Measurements from ENCODE around the gene ZNF574.
A peak's percentile ranks its signal among the peaks of the same experiment; 100 is the strongest.

The ZNF574 gene

DNA sequence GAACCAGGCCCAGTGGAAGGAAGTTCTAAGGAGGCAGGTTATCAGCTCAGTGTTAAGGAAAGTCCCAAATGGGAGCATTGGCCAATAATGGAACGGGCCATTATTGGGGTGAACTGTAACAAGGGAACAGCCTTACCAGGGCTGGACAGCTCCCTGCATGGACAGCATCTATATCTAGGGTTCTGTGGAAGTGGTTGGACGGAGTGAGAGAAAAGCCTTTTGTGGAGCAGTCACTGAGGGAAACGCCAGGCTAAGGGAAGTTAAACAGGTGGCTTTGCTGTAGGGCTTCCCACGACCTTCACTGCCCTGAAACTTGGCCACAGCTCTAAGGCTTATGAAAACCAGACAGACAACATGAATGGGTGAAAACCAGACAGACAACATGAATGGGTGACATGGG is 39.3 kb downstream of the ZNF574 start:
- TF ChIP-seq, protein P1, sequence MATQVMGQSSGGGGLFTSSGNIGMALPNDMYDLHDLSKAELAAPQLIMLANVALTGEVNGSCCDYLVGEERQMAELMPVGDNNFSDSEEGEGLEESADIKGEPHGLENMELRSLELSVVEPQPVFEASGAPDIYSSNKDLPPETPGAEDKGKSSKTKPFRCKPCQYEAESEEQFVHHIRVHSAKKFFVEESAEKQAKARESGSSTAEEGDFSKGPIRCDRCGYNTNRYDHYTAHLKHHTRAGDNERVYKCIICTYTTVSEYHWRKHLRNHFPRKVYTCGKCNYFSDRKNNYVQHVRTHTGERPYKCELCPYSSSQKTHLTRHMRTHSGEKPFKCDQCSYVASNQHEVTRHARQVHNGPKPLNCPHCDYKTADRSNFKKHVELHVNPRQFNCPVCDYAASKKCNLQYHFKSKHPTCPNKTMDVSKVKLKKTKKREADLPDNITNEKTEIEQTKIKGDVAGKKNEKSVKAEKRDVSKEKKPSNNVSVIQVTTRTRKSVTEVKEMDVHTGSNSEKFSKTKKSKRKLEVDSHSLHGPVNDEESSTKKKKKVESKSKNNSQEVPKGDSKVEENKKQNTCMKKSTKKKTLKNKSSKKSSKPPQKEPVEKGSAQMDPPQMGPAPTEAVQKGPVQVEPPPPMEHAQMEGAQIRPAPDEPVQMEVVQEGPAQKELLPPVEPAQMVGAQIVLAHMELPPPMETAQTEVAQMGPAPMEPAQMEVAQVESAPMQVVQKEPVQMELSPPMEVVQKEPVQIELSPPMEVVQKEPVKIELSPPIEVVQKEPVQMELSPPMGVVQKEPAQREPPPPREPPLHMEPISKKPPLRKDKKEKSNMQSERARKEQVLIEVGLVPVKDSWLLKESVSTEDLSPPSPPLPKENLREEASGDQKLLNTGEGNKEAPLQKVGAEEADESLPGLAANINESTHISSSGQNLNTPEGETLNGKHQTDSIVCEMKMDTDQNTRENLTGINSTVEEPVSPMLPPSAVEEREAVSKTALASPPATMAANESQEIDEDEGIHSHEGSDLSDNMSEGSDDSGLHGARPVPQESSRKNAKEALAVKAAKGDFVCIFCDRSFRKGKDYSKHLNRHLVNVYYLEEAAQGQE (IDR thresholded peaks at IDR 0.05; ENCODE audit: low read depth), result peak; percentile 85
- no peak for TF ChIP-seq YY1 (IDR thresholded peaks at IDR 0.05; ENCODE audit: low read depth)

DNA sequence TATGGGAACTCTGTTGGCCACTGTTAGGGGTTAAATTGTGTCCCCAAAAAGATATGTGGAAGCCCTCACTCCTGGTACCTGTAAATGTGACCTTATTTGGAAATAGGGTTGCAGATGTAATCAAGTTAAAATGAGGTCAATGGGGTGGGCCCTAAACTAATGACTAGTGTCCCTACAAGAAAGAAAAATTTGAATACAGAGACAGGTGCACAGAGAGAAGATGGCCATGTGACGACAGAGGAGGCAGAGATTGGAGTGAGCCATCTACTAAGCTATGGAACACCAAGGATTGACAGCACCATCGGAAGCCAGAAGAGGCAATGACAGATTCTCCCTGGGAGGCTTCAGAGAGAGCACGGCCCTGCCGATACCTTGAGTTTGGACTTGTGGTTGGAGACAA is 39.7 kb downstream of the ZNF574 start:
- TF ChIP-seq CREB1 (IDR thresholded peaks at IDR 0.05; ENCODE audit: low read depth) (no peak), FOXM1 (IDR thresholded peaks at IDR 0.05; ENCODE audit: borderline replicate concordance, low read depth) (no peak), TCF12 (IDR thresholded peaks at IDR 0.05; ENCODE audit: low read depth) (no peak), ZBTB7A (IDR thresholded peaks at IDR 0.05; ENCODE audit: low read depth) (no peak), TEAD4 (IDR thresholded peaks at IDR 0.05) (no peak), TAF1 (IDR thresholded peaks at IDR 0.05; ENCODE audit: low read depth) (no peak), CEBPB (IDR thresholded peaks at IDR 0.05) (no peak), RAD21 (IDR thresholded peaks at IDR 0.05; ENCODE audit: low read depth) (no peak)

DNA sequence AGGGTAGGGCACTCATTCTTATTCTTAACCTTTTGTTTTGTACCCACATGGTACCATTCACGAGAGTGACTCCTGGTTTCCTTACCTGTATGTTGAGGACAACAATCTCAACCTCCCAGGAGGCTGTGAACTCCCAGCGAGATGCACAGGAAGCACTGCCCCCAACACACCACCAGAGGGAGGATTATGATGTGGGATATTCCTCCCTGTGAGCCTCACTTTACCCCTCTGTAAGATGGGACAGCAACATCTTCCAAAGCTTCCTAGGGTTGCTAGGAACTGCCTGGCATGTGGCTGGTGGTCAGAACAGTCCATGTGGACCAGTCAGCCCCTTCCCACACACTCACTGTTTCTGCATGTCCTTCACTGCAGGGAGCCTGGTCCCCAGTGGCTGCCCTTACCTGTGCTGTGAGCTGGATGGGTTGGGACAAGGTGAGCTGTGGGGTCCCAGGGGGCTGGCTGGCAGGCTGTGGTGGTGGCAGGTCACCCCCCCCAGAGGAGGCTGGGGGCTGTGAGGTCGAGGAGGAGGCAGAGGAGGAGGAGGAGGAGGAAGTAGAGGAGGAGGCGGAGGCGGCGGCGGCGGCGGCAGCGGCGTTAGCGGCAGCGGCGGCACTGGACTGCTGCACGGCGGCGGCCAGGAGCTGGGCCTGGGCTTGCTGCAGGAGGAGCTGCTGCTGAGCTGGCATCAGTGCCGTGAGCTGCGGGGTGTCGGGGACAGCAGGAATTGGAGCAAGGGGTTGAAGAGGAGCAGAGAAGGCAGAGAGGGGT is 40.5 kb downstream of the ZNF574 start:
- no peak for TF ChIP-seq EP300 (IDR thresholded peaks at IDR 0.05; ENCODE audit: borderline replicate concordance)
- no peak for TF ChIP-seq YY1 (IDR thresholded peaks at IDR 0.05; ENCODE audit: low read depth)
- no peak for TF ChIP-seq CREB1 (IDR thresholded peaks at IDR 0.05; ENCODE audit: low read depth)
- no peak for TF ChIP-seq RAD21 (IDR thresholded peaks at IDR 0.05; ENCODE audit: low read depth)
- TF ChIP-seq EGR1 (IDR thresholded peaks at IDR 0.05), result no peak
- no peak for TF ChIP-seq NFIC (IDR thresholded peaks at IDR 0.05)
- TF ChIP-seq CEBPB (IDR thresholded peaks at IDR 0.05), result no peak

DNA sequence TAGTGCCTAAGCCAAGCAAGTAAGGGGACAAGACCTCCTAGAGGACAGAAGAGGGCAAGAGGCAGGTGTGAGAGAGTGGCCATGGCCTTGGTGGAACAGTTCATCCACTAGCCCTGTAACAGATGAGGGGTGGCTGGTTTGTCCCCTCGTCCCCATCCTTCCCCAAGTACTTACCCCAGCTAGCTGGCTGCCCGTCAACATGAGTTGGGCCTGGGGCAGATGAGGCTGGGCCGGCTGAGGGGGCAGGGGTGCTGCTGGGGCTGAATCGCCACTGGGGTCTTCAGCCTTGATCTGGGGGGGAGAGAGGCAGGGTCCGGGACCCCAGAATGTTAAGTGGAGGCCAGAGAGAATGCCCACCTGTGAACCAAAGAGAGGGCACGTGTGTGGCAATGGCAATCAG is 41.1 kb downstream of the ZNF574 start:
- TF ChIP-seq TEAD4 (IDR thresholded peaks at IDR 0.05), result no peak
- TF ChIP-seq TAF1 (IDR thresholded peaks at IDR 0.05; ENCODE audit: low read depth), result no peak
- TF ChIP-seq, protein P1 (IDR thresholded peaks at IDR 0.05; ENCODE audit: low read depth), result no peak
- TF ChIP-seq, protein P2, sequence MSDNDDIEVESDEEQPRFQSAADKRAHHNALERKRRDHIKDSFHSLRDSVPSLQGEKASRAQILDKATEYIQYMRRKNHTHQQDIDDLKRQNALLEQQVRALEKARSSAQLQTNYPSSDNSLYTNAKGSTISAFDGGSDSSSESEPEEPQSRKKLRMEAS (IDR thresholded peaks at IDR 0.05), result no peak
- no peak for TF ChIP-seq CEBPB (IDR thresholded peaks at IDR 0.05)
- TF ChIP-seq RAD21 (IDR thresholded peaks at IDR 0.05; ENCODE audit: low read depth), result no peak
- no peak for TF ChIP-seq NFIC (IDR thresholded peaks at IDR 0.05)
- TF ChIP-seq EGR1 (IDR thresholded peaks at IDR 0.05), result no peak
- TF ChIP-seq CREB1 (IDR thresholded peaks at IDR 0.05; ENCODE audit: low read depth), result no peak
- TF ChIP-seq EP300 (IDR thresholded peaks at IDR 0.05; ENCODE audit: borderline replicate concordance), result no peak
- TF ChIP-seq, protein P3, sequence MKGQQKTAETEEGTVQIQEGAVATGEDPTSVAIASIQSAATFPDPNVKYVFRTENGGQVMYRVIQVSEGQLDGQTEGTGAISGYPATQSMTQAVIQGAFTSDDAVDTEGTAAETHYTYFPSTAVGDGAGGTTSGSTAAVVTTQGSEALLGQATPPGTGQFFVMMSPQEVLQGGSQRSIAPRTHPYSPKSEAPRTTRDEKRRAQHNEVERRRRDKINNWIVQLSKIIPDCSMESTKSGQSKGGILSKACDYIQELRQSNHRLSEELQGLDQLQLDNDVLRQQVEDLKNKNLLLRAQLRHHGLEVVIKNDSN (IDR thresholded peaks at IDR 0.05), result no peak
- no peak for TF ChIP-seq YY1 (IDR thresholded peaks at IDR 0.05; ENCODE audit: low read depth)

DNA sequence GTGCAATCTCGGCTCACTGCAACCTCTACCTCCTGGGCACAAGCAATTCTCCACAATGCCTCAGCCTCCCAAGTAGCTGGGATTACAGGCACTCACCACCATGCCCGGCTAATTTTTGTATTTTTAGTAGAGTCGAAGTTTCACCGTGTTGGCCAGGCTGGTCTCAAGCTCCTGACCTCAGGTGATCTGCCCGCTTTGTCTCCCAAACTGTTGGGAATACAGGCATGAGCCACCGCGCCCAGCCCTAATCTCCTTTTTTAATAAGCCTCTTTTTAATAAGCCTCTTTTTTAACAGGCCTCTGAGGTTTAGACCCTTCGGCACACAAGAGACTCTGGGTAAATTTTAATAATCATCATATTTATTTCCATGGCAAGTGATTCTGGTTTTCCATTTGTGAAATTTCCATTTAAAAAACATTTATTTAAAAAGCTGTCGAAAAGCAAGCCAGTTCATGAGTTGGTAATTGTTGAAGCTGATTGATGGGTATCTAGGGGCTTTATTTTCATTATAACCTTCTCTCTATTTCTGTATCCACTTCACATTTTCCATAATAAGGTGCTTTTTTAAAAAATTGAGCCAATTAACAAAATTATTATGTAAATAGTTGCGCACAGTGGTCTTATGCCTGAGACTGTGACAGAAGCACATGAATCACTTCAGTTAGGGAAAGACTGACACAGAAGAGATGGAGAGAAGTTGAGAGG is 44.5 kb downstream of the ZNF574 start:
- TF ChIP-seq EGR1 (IDR thresholded peaks at IDR 0.05) (no peak), EP300 (IDR thresholded peaks at IDR 0.05; ENCODE audit: borderline replicate concordance) (no peak), CEBPB (IDR thresholded peaks at IDR 0.05) (no peak), RAD21 (IDR thresholded peaks at IDR 0.05; ENCODE audit: low read depth) (no peak), FOXM1 (IDR thresholded peaks at IDR 0.05; ENCODE audit: borderline replicate concordance, low read depth) (no peak), TCF12 (IDR thresholded peaks at IDR 0.05; ENCODE audit: low read depth) (no peak), YY1 (IDR thresholded peaks at IDR 0.05; ENCODE audit: low read depth) (no peak), ZBTB7A (IDR thresholded peaks at IDR 0.05; ENCODE audit: low read depth) (no peak), TAF1 (IDR thresholded peaks at IDR 0.05; ENCODE audit: low read depth) (no peak), CREB1 (IDR thresholded peaks at IDR 0.05; ENCODE audit: low read depth) (no peak), TEAD4 (IDR thresholded peaks at IDR 0.05) (no peak), NFIC (IDR thresholded peaks at IDR 0.05) (no peak)
- TF ChIP-seq, protein P3 (IDR thresholded peaks at IDR 0.05), result no peak
- TF ChIP-seq, protein P1 (IDR thresholded peaks at IDR 0.05; ENCODE audit: low read depth), result no peak
- TF ChIP-seq, protein P2 (IDR thresholded peaks at IDR 0.05), result no peak
